Hematopoietic multipotent progenitor cell treated with erythropoietin and hydrocortisone succinate and interleukin-3 and kit ligand, for 6 days (in vitro differentiated cells): ENCODE data around the gene RUBCNL.

Source experiments
- DNase-seq: peaks from one replicate; pipeline ENCODE4 v3.0.0-alpha.2; 2015

The RUBCNL gene

DNA sequence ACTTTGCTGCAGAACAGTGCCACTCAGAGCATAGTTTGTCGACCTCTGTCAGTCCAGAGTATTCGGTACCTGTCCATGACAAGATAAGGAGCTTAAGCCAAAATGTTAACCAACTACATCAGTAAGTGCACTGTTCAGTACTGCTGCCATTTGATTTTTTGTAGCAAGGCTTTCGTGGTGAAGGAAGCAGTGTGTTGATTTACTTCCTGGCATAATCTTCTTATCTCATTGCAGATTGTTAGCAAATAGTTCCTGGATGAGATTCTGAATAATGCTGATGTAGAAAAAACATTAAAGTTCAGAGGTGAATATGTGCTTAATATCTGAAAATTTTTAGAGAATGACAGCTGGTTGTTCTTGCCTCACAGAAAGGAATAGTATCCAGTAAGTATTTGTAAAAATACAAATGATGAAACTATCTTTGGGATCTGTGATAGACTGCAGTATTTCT is 89.7 kb downstream of the RUBCNL start:
- peak; percentile 37 for DNase-seq

DNA sequence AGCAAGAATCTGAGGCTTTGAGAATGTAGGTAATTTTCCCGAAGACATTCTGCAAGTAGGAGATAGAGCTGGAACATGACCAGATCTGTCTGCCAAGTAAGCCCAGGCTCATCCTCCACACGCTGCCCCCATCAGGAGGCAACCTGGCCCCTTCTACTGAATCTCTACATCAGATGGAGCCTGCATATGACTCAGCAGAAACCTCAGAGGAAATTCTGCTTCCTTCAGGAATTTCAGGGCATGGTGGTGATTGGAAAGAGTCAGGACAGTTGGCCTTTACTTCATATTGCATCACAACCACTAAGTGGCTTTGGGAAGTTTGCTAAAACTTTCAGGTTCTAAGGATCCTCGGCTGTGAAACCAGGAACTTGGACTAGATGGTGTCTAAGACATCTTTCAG is 90.1 kb downstream of the RUBCNL start:
- DNase-seq = no peak

DNA sequence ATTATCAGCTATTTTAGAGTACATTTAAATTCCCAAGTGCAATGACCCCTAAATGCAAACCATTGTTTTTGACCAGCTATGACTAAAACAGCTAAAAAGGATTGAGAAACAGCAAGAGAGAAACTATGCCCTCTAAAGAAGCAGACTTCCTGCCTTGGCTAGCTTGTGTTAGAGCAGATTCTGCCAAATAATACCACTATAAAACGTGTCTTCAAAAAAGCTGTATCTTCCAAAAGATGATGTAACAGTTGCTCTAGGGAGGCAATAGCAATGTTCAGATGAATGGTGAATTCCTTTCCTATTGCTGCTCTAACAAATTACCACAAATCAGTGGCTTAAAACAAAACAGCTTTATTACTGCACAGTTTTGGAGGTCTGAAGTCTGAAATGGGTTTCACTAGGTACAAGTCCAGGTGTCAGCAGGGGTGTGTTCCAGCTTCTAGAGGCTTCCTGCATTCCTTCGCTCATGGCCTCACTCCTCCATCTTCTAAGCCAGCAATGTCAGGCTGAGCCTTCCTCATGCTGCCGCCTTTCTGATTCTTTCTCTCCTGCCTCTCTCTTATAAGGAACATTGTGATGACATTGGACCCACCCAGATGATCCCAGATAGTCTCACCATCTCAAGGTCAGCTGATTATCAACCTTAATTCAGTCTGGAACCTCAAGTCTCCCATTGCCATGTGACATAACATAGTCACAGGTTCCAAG is 90.8 kb downstream of the RUBCNL start:
- DNase-seq = peak; percentile 69

DNA sequence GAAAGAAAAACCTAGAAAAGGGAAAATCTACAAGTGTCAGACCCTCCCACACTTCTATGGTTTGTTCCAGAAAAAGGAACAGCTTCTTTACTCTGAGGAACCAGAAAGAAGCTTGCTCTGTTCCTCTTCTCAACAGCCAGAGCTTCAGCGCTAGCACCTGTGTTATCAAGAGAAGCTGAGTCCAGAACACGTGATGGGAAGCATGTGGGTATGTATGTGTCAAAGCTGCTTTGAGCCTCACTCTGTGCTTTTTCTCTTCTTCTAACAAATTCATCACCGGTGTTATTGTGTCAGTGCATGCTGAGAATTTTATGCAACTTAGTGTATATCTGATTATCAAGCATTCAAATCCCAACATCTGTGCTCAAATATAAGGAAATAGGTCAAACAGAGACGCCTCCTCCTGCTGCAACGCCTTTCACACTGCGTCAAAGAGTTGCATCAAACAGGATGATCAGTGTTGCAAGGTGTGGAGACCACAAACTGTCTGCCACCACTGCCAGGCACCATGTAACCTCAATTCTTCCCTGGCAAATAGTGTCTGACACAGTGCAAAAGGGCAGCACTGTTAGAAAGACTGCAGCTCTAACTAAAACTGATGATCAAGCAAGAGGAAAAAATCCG is 91.4 kb downstream of the RUBCNL start:
- peak; percentile 83 for DNase-seq

DNA sequence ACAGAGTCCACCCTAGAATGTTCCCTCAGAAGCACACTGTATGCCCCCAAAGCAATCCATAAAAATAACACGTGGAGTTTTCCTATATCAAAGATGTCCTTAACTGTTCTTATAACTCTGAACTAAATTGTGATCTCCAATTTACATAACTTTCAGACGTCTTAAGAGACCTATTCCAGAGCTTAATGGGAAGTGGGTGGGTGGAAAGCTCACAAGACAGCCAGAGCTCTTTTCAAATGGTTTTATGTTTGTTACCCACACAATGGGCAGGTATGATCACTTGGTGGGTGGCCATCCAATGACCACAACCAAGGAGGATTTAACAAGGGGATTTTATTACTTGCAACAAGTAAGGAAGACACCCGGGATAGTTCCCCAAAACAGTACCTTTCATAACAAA is 93.6 kb downstream of the RUBCNL start:
- DNase-seq = no peak
